Natural killer cell treated with Interleukin-12 subunit alpha and Interleukin-12 subunit beta and Interleukin-15 and Interleukin-18, amount 100 ng/mL, for 72 hours (primary cell): ENCODE measurements around the gene ZNF268. TPM values are rescaled to one million over a fixed set of nuclear protein-coding genes. Genes with fewer than 3 reads are reported as not detected.
"Not testable (repeated sequence)": the region's sequence is repeated elsewhere in the genome, so short reads cannot be mapped to it uniquely, and the experiment has no call there.

ENCODE experiments used
- ATAC-seq, 2 donors: fragments of 150-1000 bp; cut with Tn5 transposase in 1 of 2; sonication (Bioruptor Pico), chemical (Tn5 transposase) in 1 of 2; 2 replicates each; pipeline ENCODE4 v1.10.0; 2021
- DNase-seq: peaks from one replicate; pipeline ENCODE4 v3.0.0; 2022; ENCODE audit warnings: low spot score
- H3K27ac Mint-ChIP-seq, 2 donors: 1 replicate in 1 of 2; 2 replicates in 1 of 2; pipeline ENCODE4 v1.8.0; 2022; ENCODE audit warnings: mixed read lengths in 2 of 2, mild to moderate bottlenecking in 1 of 2, moderate library complexity in 1 of 2
- H3K27me3 Mint-ChIP-seq, 2 donors: 1 replicate in 1 of 2; 2 replicates in 1 of 2; pipeline ENCODE4 v1.8.0; 2022; ENCODE audit warnings: mixed read lengths in 2 of 2
- H3K36me3 Mint-ChIP-seq: one replicate; pipeline ENCODE4 v1.8.0; 2022; ENCODE audit warnings: mixed read lengths
- H3K4me1 Mint-ChIP-seq, 2 donors: 1 replicate in 1 of 2; 2 replicates in 1 of 2; pipeline ENCODE4 v1.8.0; 2022; ENCODE audit warnings: low read depth in 2 of 2, mixed read lengths in 2 of 2, mild to moderate bottlenecking in 1 of 2
- H3K4me3 Mint-ChIP-seq: one replicate; pipeline ENCODE4 v1.8.0; 2022; ENCODE audit warnings: mixed read lengths
- H3K9me3 Mint-ChIP-seq: 2 replicates; pipeline ENCODE4 v1.8.0; 2022; ENCODE audit warnings: mixed read lengths
- total RNA-seq, 2 donors: library from RNA; stranded (reverse); gene quantifications; one replicate each; pipeline ENCODE4 v1.2.3, GENCODE V29; 2022

Gene ZNF268
- total RNA-seq, 2 donors from 2014 or later: 18.9 to 23.5 TPM

DNA sequence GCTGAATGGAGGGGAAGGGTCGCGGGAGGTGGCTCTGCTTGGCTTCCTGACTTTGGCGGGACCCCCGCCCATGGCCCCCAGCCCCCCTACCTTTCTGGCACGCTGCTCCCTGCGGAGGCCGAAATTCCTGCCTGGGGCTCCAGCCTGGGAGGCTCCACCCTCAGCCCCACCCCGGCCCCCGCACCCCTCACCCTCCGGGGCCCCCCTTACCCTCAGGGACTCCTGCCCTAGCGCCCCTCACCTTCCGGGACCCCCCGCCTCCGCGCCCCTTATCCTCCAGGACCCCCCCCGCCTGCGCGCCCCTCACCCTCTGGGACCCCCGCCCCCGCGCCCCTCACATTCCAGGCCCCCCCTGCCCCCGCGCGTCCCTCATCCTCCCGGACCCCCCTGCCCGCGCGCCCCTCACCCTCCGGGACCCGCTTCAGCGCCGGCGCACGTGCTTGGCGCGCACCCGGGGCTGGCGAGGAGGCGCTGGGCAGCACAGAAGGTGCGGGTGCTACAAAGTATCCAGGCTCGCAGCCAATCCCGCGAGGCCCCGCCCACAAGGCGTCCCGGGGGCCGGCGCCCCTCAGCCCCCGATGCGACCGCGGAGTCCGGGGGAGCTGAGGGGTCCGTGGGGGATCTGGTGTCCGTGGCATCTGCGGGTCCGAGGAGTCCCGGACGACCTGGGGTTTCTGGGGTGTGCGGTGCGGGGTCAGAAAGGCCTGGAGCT lies 54.3 kb downstream of the ZNF268 start, which contains the start of gene ANHX:
ANHX (minus strand) TSS at position 477 of the 712 bp plus-strand sequence. CDS start 1,521 bp downstream, outside the sequence.
- H3K36me3 Mint-ChIP-seq: peaks cover 6% of the 10 kb centered on the region
- no peak within 1 kb of the TSS for H3K4me3 Mint-ChIP-seq
- peaks cover 0 to under 1% of the 10 kb centered on the region in 2 donors for H3K27me3 Mint-ChIP-seq
- DNase-seq (no peak), ATAC-seq (no peak)
- no peaks in the 10 kb centered on the region for H3K4me1 Mint-ChIP-seq
- peaks cover 13% of the 10 kb centered on the region for H3K9me3 Mint-ChIP-seq
- no peak within 1 kb of the TSS for H3K27ac Mint-ChIP-seq

DNA sequence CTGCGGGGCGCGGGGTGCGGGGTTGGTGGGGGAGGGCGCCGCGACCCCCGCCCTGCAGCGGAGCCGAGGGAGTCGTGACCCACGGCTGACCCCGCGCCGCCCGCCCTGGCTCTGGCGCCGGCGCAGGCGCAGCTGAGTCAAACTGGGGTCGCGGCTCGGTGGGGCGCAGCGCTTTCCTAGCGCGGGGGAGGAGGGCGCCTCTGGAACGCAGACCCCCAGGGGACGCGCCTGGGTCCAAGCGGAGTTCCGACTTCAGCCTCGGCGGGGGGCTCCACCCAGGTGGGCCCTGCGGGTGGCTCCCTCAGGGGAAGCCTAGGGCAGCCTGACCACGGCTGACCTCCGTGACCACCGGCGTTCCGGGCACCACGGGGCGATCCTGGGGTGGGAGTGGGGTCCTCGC lies 54.8 kb downstream of the ZNF268 start:
- ATAC-seq: no peak
- Mint-ChIP-seq H3K27me3 (peaks cover 0 to 6% of the 10 kb centered on the region in 2 donors), H3K4me1 (peaks cover 0 to under 1% of the 10 kb centered on the region in 2 donors), H3K36me3 (peaks cover 6% of the 10 kb centered on the region), H3K4me3 (no peak overlapping the region), H3K9me3 (peaks cover 17% of the 10 kb centered on the region), H3K27ac (no peak overlapping the region)
- DNase-seq: no peak

DNA sequence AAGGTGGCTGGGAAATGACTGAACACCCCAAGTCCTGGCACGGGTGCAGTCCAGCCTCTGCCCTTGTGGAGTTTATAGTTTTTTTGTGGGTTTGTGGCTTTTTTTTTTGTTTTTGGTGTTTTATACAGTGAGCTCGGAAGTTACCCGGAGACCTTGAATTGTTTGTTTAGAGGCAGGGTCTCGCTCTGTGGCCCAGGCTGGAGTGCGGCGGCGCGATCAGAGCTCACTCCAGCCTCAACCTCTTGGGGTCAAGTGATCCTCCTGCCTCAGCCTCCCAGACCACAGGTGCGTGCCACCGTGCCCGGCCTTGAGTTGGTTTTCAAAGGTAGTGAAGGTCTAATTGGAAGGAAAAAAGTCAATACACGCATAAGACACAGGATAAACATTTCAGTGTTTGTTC lies 55.3 kb downstream of the ZNF268 start:
- peaks cover 6% of the 10 kb centered on the region for H3K36me3 Mint-ChIP-seq
- peaks cover 20% of the 10 kb centered on the region for H3K9me3 Mint-ChIP-seq
- peaks cover 0 to 10% of the 10 kb centered on the region in 2 donors for H3K27me3 Mint-ChIP-seq
- H3K4me3 Mint-ChIP-seq: no peak overlapping the region
- no peak for DNase-seq
- H3K4me1 Mint-ChIP-seq: peaks cover 0 to 2% of the 10 kb centered on the region in 2 donors
- H3K27ac Mint-ChIP-seq: no peak overlapping the region
- ATAC-seq: no peak

DNA sequence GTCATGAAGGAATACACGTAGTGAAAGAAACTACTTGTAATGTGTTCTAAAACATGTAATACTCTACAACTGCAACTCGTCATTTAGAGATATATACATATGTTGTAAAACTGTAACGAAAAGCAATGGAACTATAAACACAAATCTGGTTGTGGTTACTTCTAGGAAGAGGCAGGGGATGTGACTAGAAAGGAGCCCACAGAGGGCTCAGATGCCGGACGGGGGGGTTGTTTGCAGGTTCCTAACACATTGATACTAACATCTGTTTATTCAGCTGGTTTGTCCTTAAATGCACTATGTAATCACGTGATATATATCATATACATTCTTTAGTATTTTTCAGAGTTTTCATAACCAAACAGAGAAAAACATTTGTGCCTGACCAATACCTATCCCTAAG lies 70.4 kb downstream of the ZNF268 start:
- H3K27me3 Mint-ChIP-seq: peaks cover 4 to 6% of the 10 kb centered on the region in 2 donors
- no peak for ATAC-seq
- H3K36me3 Mint-ChIP-seq: peaks cover 17% of the 10 kb centered on the region
- H3K4me1 Mint-ChIP-seq: no peaks in the 10 kb centered on the region
- no peak overlapping the region for H3K4me3 Mint-ChIP-seq
- DNase-seq: no peak
- no peak overlapping the region for H3K27ac Mint-ChIP-seq
- peaks cover 23% of the 10 kb centered on the region for H3K9me3 Mint-ChIP-seq

DNA sequence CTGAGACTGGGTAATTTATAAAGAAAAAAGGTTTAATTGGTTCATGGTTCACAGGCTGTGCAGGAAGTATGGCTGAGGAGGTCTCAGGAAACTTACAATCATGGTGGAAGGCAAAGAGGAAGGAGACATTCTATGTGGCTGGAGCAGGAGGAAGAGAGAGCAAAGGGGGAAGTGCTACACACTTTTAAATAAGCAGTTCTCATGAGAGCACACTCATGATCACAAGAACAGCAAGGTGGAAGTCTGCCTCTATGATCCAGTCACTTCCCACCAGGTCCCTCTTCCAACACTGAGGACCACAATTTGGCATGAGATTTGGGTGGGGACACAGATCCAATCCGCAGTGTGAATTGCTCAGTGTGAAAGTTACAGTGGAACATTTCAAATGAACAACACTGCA lies 74.5 kb downstream of the ZNF268 start:
- not testable (repeated sequence) for H3K4me1 Mint-ChIP-seq, H3K27ac Mint-ChIP-seq, H3K27me3 Mint-ChIP-seq, H3K4me3 Mint-ChIP-seq, ATAC-seq, DNase-seq
- H3K36me3 Mint-ChIP-seq: peaks cover 12% of the 10 kb centered on the region
- peaks cover 20% of the 10 kb centered on the region for H3K9me3 Mint-ChIP-seq

DNA sequence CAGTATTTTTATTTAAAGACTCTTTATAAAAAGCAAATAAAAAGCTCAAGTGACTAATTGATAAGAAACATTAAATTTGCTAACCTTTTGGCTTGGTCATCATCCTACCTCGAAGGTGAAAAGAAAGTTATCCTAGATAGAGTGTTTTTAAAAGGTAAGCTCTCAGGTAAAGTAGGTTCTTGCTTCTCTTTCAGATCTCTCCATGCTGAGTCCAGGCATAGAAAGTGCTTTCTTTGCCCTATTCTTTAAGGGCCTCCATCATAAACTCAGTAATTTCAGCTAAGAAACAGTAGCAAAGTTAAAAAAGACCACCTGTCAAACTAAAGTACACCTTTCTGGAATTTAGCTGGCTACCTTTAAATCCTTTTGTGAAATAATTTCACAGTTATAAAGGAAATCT lies 75.0 kb downstream of the ZNF268 start:
- Mint-ChIP-seq H3K4me1 (no peaks in the 10 kb centered on the region), H3K27me3 (peaks cover 0 to 6% of the 10 kb centered on the region in 2 donors), H3K36me3 (peaks cover 12% of the 10 kb centered on the region), H3K4me3 (no peak overlapping the region), H3K27ac (no peak overlapping the region), H3K9me3 (peaks cover 20% of the 10 kb centered on the region)
- ATAC-seq (no peak), DNase-seq (no peak)

DNA sequence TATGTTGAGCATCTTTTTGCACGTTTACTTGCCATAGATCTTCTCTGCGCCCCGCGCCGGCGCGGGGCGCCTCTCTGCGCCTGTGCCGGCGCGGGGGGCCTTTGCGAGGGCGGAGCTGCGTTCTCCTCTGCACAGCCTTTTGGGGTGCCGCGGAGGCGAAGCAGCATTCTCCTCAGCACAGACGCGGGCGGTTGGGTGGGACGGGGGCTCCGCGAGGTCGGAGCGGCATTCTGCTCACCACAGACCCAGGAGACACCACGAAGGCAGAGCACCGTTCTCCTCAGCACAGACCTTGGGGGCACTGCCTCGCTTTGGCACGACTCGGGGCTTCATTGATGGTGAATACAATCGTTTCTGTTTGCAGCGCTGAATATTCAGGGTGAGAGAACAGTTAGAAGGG lies 82.9 kb downstream of the ZNF268 start:
- Mint-ChIP-seq H3K27me3 (no peaks in the 10 kb centered on the region), H3K36me3 (no peaks in the 10 kb centered on the region), H3K4me1 (no peaks in the 10 kb centered on the region), H3K27ac (no peak overlapping the region), H3K9me3 (peaks cover 4% of the 10 kb centered on the region), H3K4me3 (no peak overlapping the region)
- DNase-seq: no peak
- no peak for ATAC-seq

Other genes with a start within 250 kb of the ZNF268 start
- 1 to 10 TPM; 6.7 to 7.5 TPM for gene ZNF605, start 225.2 kb upstream of the ZNF268 start, total RNA-seq
- gene ZNF26, start 195.1 kb upstream of the ZNF268 start, total RNA-seq: 10 to 100 TPM; 24.1 to 27.3 TPM
- 10 to 100 TPM; 16.8 to 17.6 TPM for gene ZNF84, start 144.0 kb upstream of the ZNF268 start, total RNA-seq
- 10 to 100 TPM in 1 of 2 donors, 1 to 10 TPM in 1; 7.1 to 17.1 TPM for gene ZNF140, start 100.6 kb upstream of the ZNF268 start, total RNA-seq
- 1 to 10 TPM; 1.4 to 1.7 TPM for gene ZNF891, start 51.2 kb upstream of the ZNF268 start, total RNA-seq
- gene ZNF10, start 50.9 kb upstream of the ZNF268 start, total RNA-seq: 1 to 10 TPM; 2.3 to 3.9 TPM
- not detected for gene ANHX, start 54.4 kb downstream of the ZNF268 start, total RNA-seq